Endothelial cell of umbilical vein (primary cell): ENCODE data around the gene EEF1A1.
"Not testable (repeated sequence)": the region's sequence is repeated elsewhere in the genome, so short reads cannot be mapped to it uniquely, and the experiment has no call there.

ENCODE experiments used
- CTCF ChIP-seq, 2 donors: IDR thresholded peaks; 1 replicate in 1 of 2; 2 replicates in 1 of 2; pipeline ENCODE4 v1.5.1; 2011; ENCODE audit warnings: low read length in 2 of 2, mild to moderate bottlenecking in 2 of 2, moderate library complexity in 2 of 2, control low read depth in 1 of 2, inconsistent platforms in 1 of 2, low read depth in 1 of 2; ENCODE audit not compliant: insufficient read depth in 1 of 2; ENCODE audit errors: extremely low read depth in 1 of 2
- POLR2A ChIP-seq: IDR thresholded peaks from 2 replicates; pipeline ENCODE4 v1.6.1; 2012; ENCODE audit warnings: low read depth, mild to moderate bottlenecking, control low read depth, low read length

GRCh38 chr6:73518100-73518981 lies 2.5 kb downstream of the EEF1A1 start:
- not testable (repeated sequence) for TF ChIP-seq CTCF (IDR thresholded peaks at IDR 0.05; ENCODE audit: extremely low read depth in 1 of 2, insufficient read depth in 1 of 2, low read depth in 1 of 2, low read length in 2 of 2); POLR2A
